ENCODE data around the gene SNX10.

DNA sequence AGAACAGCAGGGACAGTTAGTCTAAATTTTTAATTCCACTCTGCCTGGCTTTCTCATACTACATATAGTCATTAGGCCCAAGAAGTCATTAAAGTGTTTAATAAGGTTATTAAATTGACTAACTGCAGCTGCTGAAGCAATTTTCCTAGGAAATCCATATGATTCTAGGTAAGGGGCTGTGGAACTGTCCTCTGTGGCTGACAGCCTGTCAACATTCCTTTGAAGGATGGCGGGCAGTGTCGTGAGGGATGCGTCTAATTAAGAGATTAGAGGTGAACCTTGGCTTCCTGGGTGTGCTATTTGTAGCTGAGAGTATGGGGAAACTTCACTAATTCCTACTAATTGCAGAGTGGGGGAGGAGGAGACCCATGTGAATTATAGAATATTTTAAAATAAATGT is 64.6 kb downstream of the SNX10 start:
- TF ChIP-seq, protein P1, sequence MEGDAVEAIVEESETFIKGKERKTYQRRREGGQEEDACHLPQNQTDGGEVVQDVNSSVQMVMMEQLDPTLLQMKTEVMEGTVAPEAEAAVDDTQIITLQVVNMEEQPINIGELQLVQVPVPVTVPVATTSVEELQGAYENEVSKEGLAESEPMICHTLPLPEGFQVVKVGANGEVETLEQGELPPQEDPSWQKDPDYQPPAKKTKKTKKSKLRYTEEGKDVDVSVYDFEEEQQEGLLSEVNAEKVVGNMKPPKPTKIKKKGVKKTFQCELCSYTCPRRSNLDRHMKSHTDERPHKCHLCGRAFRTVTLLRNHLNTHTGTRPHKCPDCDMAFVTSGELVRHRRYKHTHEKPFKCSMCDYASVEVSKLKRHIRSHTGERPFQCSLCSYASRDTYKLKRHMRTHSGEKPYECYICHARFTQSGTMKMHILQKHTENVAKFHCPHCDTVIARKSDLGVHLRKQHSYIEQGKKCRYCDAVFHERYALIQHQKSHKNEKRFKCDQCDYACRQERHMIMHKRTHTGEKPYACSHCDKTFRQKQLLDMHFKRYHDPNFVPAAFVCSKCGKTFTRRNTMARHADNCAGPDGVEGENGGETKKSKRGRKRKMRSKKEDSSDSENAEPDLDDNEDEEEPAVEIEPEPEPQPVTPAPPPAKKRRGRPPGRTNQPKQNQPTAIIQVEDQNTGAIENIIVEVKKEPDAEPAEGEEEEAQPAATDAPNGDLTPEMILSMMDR (IDR thresholded peaks at IDR 0.05), result no peak
- TF ChIP-seq POLR2A (IDR thresholded peaks at IDR 0.05), result no peak
